HTR-8/SVneo (cell line): ENCODE measurements around the gene IGDCC3.
"Not testable (repeated sequence)": the region's sequence is repeated elsewhere in the genome, so short reads cannot be mapped to it uniquely, and the experiment has no call there.

Experiments used
- DNase-seq: peaks from one replicate; pipeline ENCODE4 v3.0.0; 2011; ENCODE audit warnings: low spot score, mixed read lengths; ENCODE audit not compliant: insufficient read length
- FAIRE-seq: peaks from 2 replicates; lab custom pipeline; 2011; peaks lifted over from hg19 to GRCh38; lab: Jason Lieb, UNC

The IGDCC3 gene

DNA sequence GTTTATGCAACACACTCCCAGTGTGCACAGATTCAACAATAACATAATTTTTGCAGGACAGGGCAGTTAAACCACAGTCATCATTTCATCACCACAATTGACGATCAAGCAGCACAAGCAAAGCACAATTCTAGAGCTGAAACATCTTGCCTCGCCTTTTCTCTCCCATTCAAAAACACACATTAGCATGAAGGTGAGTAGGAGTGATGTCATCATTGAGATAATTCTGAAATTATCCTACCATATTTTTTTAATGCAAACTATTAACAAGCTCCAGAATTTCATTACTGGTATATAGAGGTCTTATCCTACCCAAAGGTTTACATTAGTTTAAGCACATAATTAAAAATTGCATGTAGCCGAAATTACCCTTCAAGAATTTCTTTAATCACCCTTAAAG, 3.5 kb downstream of the IGDCC3 start:
- FAIRE-seq (no peak), DNase-seq (no peak)

DNA sequence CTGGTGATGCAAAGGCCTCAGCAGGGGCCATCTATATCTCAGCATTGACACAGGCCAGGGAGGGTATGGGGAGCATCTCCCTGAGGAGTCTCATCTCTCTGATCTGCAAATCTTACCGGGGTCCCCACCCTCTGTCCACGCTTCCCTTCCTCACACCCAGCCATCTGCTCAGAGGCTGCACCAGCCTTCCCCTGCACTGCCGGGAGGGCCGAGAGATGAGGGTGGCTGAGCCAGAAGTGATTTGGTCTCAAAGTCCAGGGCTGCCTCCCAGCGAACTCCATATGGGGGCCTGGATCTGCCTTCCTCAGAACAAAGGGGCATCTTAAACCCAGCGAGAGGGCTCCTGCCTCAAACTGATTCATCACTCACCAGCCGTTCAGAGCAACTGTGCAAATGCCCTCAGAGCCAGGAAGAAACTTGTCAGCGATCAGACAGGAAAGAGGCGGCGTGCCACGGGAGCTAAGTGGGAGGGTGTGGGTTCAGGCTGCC, 4.6 kb downstream of the IGDCC3 start:
- DNase-seq = no peak
- FAIRE-seq = no peak

GRCh38 chr15:65372787-65373067, 5.1 kb downstream of the IGDCC3 start:
- DNase-seq (no peak), FAIRE-seq (no peak)

- DNase-seq = no peak
- no peak for FAIRE-seq
These were observed 5.6 kb downstream of the IGDCC3 start for GRCh38 chr15:65371976-65372786.

DNA sequence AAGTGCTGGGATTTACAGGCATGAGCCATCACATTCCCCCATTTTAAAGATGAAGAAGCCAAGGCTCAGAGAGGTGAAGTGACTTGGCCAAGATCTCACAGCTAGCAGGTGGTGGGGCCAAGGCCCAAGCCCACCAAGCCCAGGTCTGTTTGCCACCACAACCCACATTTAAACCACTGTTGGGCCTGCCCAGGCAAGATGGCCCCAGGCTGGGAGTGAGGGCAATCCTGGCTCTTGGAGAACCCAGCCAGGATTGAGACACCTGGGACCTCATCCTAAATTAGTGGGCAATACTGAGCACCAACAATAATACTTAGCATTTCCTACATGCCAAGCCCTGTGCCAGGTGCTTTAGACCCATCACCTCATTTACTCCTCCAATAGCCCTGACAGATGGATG, 6.9 kb downstream of the IGDCC3 start:
- FAIRE-seq (no peak), DNase-seq (no peak)

DNA sequence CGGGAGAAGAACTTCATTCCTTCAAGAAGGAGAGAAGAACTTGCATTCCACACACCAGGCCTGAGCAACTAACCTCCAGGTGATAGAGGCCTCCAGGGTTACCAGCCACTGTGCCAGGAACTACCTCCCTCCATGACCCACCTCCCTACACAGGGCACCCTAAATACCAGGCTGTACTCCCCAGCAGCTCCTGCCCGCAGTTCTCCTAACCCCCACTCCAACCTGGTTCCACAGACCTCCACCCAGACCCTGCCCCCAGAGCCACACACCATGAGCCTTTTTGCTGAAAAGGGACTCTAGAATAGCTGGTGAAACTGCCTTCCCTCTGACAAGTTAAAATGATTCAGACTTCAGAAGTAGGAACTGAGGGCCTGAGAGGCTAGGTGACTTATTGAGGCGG, 8.2 kb downstream of the IGDCC3 start:
- DNase-seq = no peak

DNA sequence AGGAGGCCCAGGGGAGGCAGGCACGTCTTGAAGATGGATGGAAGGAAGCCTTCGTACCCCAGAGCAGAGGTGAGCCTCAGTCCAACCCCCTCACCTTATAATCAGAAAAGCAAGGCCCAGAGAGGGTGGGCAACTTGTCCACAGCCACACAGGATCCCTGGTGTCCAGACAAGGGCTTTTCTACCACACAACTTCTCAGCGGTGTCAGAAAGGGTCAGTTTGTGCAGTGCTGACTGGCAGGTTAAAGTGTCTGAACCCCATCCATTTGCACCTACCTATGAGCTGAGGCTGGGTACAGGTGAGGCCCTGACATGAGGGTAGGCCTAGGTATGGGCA, 8.6 kb downstream of the IGDCC3 start:
- no peak for DNase-seq
- no peak for FAIRE-seq

More for the DNA sequence above, 8.2 kb downstream of the IGDCC3 start:
- FAIRE-seq = no peak

GRCh38 chr15:65368302-65369211, 9.2 kb downstream of the IGDCC3 start:
- FAIRE-seq = no peak

DNA sequence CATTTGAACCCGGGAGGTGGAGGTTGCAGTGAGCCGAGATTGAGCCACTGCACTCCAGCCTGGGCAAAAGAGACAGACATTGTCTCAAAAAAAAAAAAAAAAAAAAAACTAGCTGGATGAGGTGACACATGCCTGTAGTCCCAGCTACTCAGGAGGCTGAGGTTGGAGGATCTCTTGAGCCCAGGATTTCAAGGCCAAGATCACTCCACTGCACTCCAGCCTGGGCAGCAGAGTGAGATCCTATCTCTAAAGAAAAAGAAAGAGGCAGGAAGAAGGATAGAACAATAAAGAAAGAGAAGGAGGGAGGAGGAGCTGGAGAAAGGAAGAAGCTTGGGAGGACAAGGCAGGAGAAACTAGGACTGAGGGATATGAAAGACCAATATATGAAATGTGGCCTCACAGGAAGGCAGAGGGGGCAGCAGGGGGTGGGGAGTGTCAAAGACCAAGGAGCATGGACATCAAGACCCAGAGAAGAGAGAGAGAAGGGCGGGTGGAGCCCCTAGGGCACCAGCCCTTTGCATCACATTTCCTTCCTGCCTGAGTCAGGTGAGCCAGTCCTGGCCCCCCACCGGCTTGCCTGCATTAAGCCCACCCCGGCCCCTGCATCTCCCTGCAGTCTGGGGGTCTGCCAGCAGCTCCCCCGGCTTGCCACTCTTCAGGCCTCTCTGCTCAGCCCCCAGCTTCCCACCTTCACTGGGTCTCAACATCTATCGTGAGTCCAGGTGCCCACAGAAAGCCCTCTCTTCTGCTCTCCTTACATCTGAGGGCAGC, 11.5 kb downstream of the IGDCC3 start:
- FAIRE-seq (no peak), DNase-seq (no peak)

More at GRCh38 chr15:65368302-65369211, 9.2 kb downstream of the IGDCC3 start:
- no peak for DNase-seq

DNA sequence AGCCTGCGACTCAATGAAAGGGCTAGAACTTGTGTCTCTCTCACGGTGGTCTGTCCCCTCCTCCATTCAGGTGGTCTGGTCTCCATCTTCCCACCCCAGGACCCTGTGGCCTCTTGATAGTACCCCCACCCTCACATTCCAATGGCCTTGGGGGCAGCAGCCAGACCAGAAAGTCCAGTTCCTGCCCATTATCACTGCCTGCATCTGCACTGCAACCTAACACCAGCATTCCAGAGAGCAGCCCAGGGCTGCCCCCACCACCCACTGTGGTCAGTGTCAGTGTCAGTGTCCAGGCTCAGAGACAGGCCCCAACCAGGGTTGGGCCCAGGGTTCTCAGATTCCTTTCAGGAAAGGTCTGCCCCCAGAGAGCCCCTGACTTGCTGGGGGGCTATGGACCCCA, 12.6 kb downstream of the IGDCC3 start:
- peak; percentile 77 for DNase-seq
- FAIRE-seq = peak; percentile 85

DNA sequence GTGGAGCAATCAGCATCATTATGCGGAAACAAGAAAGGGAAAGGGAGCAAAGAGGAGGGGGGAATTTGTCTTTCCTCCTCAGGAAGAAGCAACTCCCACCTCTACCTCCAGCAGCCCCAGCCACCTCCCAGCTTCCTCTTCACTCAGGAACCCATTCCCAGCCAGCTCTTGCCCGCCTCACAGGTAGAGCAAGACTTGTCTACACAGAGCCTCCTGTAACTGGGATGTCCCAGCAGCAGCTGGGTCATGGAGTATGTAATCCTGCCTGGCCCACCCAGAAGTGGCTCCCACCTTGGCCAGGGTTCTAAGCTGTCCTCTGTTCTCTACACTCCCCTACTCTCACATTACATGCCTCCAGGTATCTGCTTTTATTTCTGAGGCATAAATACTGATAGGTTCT, 14.0 kb downstream of the IGDCC3 start:
- FAIRE-seq = no peak
- no peak for DNase-seq

GRCh38 chr15:65363306-65363705, 14.5 kb downstream of the IGDCC3 start:
- DNase-seq (no peak), FAIRE-seq (no peak)

DNA sequence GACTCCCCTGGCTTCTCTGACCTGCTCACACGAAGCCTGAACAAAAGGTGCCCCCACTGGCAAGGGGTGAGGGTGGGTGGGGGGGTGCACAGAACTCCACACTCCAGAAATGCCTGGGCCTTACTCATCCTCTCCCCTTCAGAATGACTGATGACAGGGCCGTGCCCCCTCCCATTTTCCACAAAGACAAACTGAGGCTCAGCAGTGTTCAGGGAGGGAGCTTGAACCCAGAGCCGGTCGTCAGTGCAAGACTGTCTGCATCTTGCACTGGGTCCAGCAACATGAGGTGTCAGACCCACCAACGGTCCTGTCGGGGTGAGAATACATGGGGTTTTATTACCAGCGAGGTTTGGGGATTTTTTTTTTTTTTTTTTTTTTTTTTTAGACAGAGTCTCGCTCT, 15.3 kb downstream of the IGDCC3 start:
- FAIRE-seq (no peak), DNase-seq (no peak)

- no peak for DNase-seq
- no peak for FAIRE-seq
These were observed 15.9 kb downstream of the IGDCC3 start for GRCh38 chr15:65361708-65362459.

DNA sequence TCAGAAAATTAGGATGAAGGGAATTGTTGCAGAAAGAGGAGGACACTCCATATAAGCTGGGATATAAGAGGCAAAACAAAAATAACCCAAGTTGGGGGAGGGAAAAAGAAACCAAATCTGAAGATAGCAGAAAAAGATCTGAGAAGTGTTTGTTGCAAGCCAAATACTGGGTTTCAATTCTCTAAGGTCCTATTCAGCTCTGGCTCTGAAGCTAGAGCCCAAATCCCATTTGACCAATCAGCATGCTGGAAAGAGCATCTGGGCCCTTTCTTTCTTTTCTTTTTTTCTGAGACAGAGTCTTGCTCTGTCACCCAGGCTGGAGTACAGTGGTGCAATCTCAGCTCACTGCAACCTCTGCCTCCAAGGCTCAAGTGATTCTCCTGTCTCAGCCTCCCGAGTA, 17.3 kb downstream of the IGDCC3 start:
- DNase-seq (no peak), FAIRE-seq (no peak)

DNA sequence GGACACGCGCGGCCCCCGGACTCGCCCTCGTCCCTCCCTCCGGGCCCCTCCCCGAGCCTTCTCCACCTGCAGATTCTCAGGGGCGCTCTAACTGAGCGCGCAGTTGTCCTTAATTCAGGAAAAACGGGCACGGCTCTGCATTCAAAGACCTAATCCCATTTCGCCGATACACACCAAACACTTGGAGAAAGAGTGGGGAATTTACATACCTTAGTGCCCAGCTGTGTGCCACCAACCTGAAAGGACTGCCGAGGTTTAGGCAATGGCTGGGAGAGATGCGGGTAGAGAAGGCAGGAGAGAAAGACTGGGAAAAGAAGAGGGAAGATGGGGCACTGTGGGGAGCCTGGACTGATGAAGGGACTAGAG, 21.8 kb downstream of the IGDCC3 start:
- DNase-seq (no peak), FAIRE-seq (no peak)

- FAIRE-seq = no peak
These were observed 22.4 kb downstream of the IGDCC3 start for GRCh38 chr15:65355173-65355987.

DNA sequence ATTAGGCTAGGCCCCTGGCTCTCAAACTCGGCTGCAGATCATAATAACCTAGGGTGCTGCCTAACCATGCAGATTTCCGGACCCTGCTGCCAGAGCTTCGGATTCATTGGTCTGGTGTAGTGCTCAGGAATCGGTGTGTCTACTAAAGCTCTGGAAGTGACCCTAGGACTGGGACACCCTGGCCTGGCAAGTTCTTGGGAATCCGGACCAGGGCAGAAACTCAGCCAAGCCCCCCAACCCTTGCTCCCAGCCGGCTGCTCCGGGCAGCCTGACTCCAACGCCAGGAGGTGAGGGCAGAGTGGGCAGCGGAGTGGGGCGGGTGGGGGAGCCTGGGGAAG, 23.0 kb downstream of the IGDCC3 start:
- DNase-seq = no peak
- FAIRE-seq = no peak

More at GRCh38 chr15:65355173-65355987, 22.4 kb downstream of the IGDCC3 start:
- DNase-seq = no peak

DNA sequence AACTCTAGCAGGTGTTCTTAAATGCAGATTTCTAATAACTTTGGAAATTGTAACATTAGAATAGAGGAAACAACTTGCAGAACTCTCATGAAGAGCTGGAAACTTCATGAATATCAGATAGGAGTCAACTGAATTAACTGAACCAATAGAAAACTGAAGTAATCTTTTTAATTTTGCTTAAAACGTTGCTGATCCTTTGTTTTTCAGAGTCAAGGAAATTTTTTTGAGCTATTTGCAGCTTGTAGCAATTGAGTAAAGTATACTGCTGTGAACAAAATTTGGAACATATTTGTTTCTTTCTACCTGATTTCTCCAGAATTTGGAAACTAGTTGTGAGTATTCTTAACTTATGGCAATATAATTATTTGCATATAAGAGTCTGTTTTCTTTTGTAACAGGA, 25.8 kb downstream of the IGDCC3 start:
- not testable (repeated sequence) for FAIRE-seq, DNase-seq
